NCI-H2227 (cell line): Measurements from ENCODE around the gene TRIM60.
"Not testable (repeated sequence)": the region's sequence is repeated elsewhere in the genome, so short reads cannot be mapped to it uniquely, and the experiment has no call there.

Source experiments
- DNase-seq: peaks from one replicate; lab custom pipeline; 2025; ENCODE audit not compliant: unreplicated experiment; lab: John Stamatoyannopoulos, UW

Gene TRIM60

GRCh38 chr4:165031436-165032211 is at the start of gene TRIM60:
Gene TRIM60 (plus strand): TSS chr4:165031999. CDS start chr4:165040073, 8,074 bp downstream.
- no peak for DNase-seq

GRCh38 chr4:164989471-164989870 is 42.3 kb upstream of the TRIM60 start:
- DNase-seq, result no peak

GRCh38 chr4:164990786-164991185 is 41.0 kb upstream of the TRIM60 start:
- not testable (repeated sequence) for DNase-seq

- not testable (repeated sequence) for DNase-seq
Measured at GRCh38 chr4:164996123-164996522, 35.7 kb upstream of the TRIM60 start.

DNA sequence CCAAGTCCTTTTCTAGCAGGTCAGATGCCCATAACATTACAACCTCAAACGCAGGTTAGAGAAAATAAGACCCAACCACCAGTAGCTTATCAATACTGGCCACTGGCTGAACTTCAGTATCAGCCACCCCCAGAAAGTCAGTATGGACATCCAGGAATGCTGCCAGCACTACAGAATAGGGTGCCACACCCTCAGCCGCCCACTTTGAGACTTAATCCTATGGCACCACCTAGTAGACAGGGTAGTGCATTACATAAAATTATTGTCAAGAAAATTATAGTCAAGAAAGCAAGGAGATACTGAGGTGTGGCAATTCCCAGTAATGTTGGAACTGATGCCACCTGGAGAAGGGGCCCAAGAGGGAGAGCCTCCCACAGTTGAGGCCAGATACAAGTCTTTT is 34.5 kb upstream of the TRIM60 start:
- DNase-seq, result peak; percentile 2

GRCh38 chr4:164997941-164998340 is 33.9 kb upstream of the TRIM60 start:
- no peak for DNase-seq

DNA sequence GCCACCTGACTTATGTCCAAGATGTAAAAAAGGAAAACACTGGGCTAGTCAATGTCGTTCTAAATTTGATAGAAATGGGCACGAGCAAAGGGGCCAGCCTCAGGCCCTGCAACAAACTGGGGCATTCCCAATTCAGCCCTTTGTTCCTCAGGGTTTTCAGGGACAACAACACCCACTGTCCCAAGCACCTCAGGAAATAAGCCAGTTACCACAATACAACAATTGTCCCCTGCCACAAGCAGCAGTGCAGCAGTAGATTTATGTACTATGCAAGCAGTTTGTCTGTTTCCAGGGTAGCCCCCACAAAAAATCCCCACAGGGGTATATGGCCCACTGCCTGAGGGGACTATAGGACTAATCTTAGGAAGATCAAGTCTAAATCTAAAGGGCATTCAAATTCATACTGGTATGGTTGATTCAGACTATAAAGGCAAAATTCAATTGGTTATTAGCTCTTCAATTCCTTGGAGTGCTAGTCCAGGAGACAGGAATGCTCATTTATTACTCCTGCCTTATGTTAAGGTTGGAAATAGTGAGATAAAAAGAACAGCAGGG is 33.2 kb upstream of the TRIM60 start:
- not testable (repeated sequence) for DNase-seq

GRCh38 chr4:165001957-165002356 is 29.8 kb upstream of the TRIM60 start:
- DNase-seq, result not testable (repeated sequence)

DNA sequence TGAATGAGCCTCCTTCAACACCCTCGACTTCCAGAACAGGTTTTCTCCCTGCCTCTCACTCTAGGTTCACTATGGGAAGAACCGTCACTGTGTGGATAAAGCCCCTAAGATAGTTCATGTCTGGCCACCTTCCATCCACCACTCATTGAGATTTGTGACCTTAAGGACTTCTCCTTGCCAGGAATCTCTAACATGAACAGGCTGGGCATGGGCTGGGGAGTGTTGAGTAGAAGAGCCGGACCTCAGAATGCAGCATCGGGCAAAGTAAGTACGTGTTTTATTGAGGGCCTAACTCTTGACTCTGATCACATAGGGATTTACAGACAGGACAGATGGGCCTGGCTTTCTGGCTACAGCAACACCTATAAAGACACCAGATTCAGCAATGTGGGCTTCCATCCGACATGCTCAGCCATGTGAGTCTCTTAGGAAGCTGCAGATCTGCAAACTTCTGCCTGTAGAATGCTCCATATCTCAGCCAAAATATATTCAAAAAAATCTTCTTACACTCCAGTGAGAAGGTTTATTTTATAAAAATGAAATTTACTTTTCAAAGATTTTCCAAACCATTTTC is 26.4 kb upstream of the TRIM60 start:
- no peak for DNase-seq

GRCh38 chr4:165006456-165006855 is 25.3 kb upstream of the TRIM60 start:
- no peak for DNase-seq

GRCh38 chr4:165006886-165007285 is 24.9 kb upstream of the TRIM60 start:
- DNase-seq, result no peak

DNA sequence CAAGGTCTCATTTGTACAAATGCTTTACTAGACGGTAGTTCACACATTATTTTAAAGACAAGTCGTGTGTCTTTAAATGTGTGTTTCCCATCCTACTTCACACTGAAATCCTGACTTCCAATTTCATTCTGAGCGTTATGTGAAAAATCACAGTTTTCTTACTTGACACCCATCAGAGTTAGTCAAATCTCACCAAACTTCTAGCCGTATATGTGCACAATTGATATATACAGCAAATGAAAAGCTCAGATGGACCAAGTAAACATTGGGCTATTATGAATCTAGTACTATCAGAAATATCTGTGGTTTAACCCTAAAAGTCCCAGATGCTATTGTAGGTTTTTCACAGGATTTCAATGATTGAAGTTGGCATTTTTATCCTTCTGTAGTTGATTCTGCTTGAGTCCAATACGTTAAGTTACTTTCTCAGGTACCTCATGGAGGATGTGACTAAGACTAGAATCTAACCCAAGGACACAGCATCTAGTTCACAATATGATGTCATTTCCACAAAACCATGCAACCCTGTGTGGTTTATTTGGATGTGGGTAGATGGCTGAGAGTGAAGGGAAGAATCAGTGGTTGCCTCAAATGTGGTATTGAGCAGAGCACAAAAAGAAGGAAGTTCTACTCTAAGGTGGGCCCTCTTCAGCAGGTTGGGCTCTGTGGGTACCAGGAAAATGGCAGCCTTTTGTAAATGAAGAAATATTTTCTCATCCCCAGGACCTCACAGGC is 22.1 kb upstream of the TRIM60 start:
- DNase-seq, result no peak

GRCh38 chr4:165010487-165010886 is 21.3 kb upstream of the TRIM60 start:
- no peak for DNase-seq

DNA sequence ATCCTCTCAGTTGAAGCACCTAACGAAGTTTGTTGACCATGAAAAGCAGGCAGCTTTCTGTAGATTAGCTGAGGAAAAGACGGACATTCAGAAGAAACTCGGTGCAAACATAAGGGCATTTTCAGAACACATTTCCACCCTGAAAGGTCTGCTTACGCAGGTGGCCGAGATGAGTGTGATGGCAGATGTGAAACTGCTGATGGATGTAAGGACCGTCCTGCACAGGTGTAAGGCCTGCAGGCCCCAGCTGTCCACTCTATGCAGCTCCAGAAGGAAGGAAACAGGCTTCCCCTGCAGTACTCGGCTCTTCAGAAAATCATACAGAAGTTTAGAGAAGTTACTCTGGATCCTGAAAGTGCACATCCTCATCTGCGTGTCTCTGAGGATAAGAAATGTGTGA is 20.8 kb upstream of the TRIM60 start:
- DNase-seq, result no peak

DNA sequence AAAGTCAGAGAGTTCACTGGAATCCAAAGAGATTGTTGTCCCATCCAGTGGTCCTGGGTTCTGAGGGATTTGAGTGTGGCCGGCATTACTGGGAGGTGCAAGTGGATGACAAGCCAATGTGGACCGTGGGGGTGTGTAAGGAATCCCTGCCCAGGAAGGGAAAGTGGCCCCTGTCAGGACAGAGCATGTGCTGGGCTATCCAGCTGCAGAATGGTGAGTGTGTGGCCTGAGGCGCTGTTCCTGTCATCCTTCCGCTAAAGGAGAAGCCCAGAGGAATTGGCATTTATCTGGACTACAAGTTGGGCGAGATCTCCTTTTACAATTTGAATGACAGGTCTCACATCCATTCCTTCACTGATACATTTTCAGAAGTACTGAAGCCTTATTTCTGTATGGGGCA is 20.4 kb upstream of the TRIM60 start:
- no peak for DNase-seq

- DNase-seq, result no peak
Measured at GRCh38 chr4:165013691-165014090, 18.1 kb upstream of the TRIM60 start.

DNA sequence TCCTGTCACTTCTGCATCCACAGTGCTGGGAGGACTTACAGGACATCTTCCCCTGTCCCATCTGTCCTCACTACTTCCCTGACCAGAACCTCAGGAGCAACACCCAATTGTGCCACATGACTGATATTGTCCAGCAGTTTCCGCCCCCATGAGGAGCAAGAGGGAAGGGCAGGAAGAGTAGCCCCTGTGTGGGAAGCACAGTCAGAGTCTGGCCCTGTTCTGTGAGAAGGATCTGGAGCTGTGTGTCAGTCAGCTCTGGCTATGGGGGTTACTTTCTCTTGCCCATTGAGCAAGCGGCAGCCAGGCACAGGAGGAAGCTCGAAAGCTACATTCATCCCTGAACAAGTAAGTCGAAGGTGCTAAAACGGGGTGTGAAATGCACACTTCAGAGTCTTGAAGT is 14.8 kb upstream of the TRIM60 start:
- DNase-seq, result no peak

GRCh38 chr4:165019995-165020394 is 11.8 kb upstream of the TRIM60 start:
- DNase-seq, result not testable (repeated sequence)

GRCh38 chr4:165025782-165026181 is 6.0 kb upstream of the TRIM60 start:
- DNase-seq, result not testable (repeated sequence)

DNA sequence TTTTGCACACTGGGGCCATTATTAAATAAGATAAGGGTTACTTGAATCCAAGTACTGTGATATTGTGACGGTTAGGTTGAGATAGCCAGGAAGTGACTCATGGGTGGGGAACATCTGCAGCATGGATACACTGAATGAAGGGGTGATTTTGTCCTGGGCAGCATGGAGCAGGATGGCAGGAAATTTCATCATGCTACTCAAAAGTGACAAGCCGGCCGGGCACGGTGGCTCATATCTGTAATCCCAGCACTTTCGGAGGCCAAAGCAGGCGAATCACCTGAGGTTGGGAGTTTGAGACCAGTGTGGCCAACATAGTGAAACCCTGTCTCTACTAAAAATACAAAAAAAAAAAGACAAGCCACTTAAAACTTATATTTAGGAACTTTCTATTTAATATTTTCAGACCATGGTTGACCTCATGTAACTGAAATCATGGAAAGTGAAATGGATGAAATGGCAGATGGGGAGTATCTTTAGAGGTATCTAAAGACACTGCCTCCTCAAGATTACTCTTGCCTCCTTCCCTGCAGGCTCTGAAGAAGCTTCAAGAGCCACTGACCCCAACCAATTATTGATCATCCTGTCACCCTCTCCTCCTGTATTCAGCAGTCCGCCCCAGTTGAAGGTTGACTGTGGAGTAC is 3.9 kb upstream of the TRIM60 start:
- DNase-seq, result no peak

DNA sequence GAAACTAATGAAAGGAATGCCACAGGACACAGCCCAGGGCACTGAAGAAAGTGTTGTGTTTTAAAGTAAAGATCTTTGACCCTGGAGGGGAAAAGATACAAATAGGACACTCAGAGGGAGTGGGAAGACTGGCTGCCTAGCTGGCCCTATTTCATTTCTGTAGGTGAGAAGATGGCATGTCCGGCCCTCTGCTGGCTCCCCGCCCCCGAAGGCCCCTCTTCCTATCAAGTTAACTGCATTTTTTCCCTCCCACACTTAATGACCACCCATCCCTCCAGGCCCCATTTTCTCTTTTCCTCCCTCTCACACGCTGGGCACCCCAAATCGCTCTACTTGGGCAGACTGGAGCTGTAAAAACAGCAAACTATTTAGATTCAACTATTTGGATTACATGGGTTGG is 16.4 kb downstream of the TRIM60 start:
- no peak for DNase-seq
